Dedifferentiated amniotic fluid mesenchymal stem cell (primary cell): ENCODE results near the gene CYP4F8.
A peak's percentile ranks its signal among the peaks of the same experiment; 100 is the strongest.

Experiments used
- DNase-seq: peaks from one replicate; pipeline ENCODE4 v3.0.0-alpha.2; 2016; ENCODE audit errors: extremely low spot score

The CYP4F8 gene

GRCh38 chr19:15616183-15616582 is 1.2 kb downstream of the CYP4F8 start:
- no peak for DNase-seq

- no peak for DNase-seq
Measured at GRCh38 chr19:15616627-15617270, 1.7 kb downstream of the CYP4F8 start.

- DNase-seq, result no peak
Measured at GRCh38 chr19:15618321-15618720, 3.3 kb downstream of the CYP4F8 start.

GRCh38 chr19:15621801-15622200 is 6.8 kb downstream of the CYP4F8 start:
- no peak for DNase-seq

GRCh38 chr19:15622991-15623390 is 8.0 kb downstream of the CYP4F8 start:
- DNase-seq, result no peak

GRCh38 chr19:15623711-15624318 is 8.8 kb downstream of the CYP4F8 start:
- no peak for DNase-seq

- DNase-seq, result no peak
Measured at GRCh38 chr19:15628236-15629002, 13.4 kb downstream of the CYP4F8 start.

- peak; percentile 34 for DNase-seq
Measured at GRCh38 chr19:15629003-15629880, 14.2 kb downstream of the CYP4F8 start.

- DNase-seq, result no peak
Measured at GRCh38 chr19:15631817-15632216, 16.8 kb downstream of the CYP4F8 start.

- DNase-seq, result no peak
Measured at GRCh38 chr19:15633082-15633835, 18.2 kb downstream of the CYP4F8 start.

- no peak for DNase-seq
Measured at GRCh38 chr19:15634105-15634504, 19.1 kb downstream of the CYP4F8 start.

GRCh38 chr19:15635016-15635805 is 20.2 kb downstream of the CYP4F8 start:
- DNase-seq, result no peak

- DNase-seq, result no peak
Measured at GRCh38 chr19:15636026-15636425, 21.0 kb downstream of the CYP4F8 start.

- no peak for DNase-seq
Measured at GRCh38 chr19:15639596-15639995, 24.6 kb downstream of the CYP4F8 start.

GRCh38 chr19:15640294-15640903 is 25.4 kb downstream of the CYP4F8 start, which contains the start of gene CYP4F3:
Gene CYP4F3, plus strand, starts transcription at chr19:15640897. Its CDS starts 519 bp downstream, at chr19:15641416.
- DNase-seq, result no peak

- DNase-seq, result no peak
Measured at GRCh38 chr19:15640904-15641597, 26.0 kb downstream of the CYP4F8 start.

GRCh38 chr19:15641901-15642491 is 27.0 kb downstream of the CYP4F8 start:
- no peak for DNase-seq

GRCh38 chr19:15642807-15643206 is 27.8 kb downstream of the CYP4F8 start:
- DNase-seq, result no peak

- no peak for DNase-seq
Measured at GRCh38 chr19:15643387-15643786, 28.4 kb downstream of the CYP4F8 start.
